Thoracic aorta (tissue), 2 donors: Measurements from ENCODE around the gene AHRR. TPM values are rescaled to one million over a fixed set of nuclear protein-coding genes. Genes with fewer than 3 reads are reported as not detected.
"Not testable (repeated sequence)": the region's sequence is repeated elsewhere in the genome, so short reads cannot be mapped to it uniquely, and the experiment has no call there.

Source experiments
- ATAC-seq: fragments of 150-250 bp; one replicate; pipeline ENCODE4 v1.8.0; 2017; ENCODE audit warnings: low read depth; ENCODE audit not compliant: insufficient number of reproducible peaks, low FRiP score
- DNase-seq: peaks from one replicate; pipeline ENCODE4 v3.0.0-alpha.2; 2020; ENCODE audit warnings: low spot score
- H3K27ac ChIP-seq, 2 donors: fragments of 200-600 bp; sonication (generic); 1 replicate in 1 of 2; 2 replicates in 1 of 2; pipeline ENCODE4 v1.5.1; 2016; ENCODE audit warnings: mild to moderate bottlenecking in 2 of 2, moderate library complexity in 2 of 2
- H3K27me3 ChIP-seq: fragments of 200-600 bp; sonication (generic); replicated peaks from 2 replicates; pipeline ENCODE4 v1.6.0; 2016; ENCODE audit warnings: mild to moderate bottlenecking; ENCODE audit not compliant: insufficient read depth
- H3K36me3 ChIP-seq: fragments of 200-600 bp; sonication (generic); one replicate; pipeline ENCODE4 v1.5.1; 2016
- H3K4me1 ChIP-seq, 2 donors: fragments of 200-600 bp; sonication (generic); 1 replicate in 1 of 2; 2 replicates in 1 of 2; pipeline versions ENCODE4 v1.5.1 to v1.6.0; 2016; ENCODE audit warnings: low read depth in 2 of 2, mild to moderate bottlenecking in 1 of 2; ENCODE audit not compliant: control insufficient read depth in 1 of 2
- H3K4me3 ChIP-seq: fragments of 200-600 bp; sonication (generic); 2 replicates; pipeline ENCODE4 v1.5.1; 2016; ENCODE audit warnings: mild to moderate bottlenecking
- H3K9me3 ChIP-seq: fragments of 200-600 bp; sonication (generic); 2 replicates; pipeline ENCODE4 v1.5.1; 2016
- total RNA-seq, 2 donors: library from RNA; depleted of rRNA; stranded (reverse); fragments of >200 nt; gene quantifications; one replicate each; pipeline versions ENCODE4 v1.1.0 to v1.2.3, GENCODE V29; 2016
- TF ChIP-seq, protein P1 (sequence below): fragments of 200-600 bp; sonication (generic); IDR thresholded peaks from one replicate; pipeline ENCODE4 v1.5.1; 2019; ENCODE audit warnings: antibody characterized with exemption

Gene AHRR
- total RNA-seq, 2 donors from 2014 or later = 0.85 to 3.1 TPM

DNA sequence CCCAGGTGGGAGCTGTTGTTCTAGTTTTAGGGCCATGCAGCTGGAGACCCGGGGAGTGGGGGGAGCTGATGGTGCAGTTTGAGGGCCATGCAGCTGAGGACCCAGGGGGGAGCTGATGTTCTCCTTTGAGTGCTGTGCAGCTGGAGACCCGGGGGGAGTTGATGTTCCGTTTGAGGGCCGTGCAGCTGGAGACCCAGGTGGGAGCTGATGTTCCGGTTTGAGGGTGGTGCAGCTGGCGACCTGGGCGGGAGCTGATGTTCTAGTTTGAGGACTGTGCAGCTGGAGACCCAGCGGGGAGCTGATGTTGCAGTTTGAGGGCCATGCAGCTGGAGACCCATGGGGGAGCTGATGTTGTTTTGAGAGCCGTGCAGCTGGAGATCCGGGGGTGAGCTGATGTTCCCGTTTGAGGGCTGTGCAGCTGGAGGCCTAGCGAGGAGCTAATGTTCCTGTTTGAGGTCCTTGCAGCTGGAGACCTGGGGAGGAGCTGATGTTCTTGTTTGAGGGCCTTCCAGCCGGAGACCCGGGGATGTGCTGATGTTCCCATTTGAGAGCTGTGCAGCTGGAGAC lies 35.4 kb upstream of the AHRR start:
- ATAC-seq (no peak), DNase-seq (no peak)
- H3K4me1 ChIP-seq = no peaks in the 10 kb centered on the region
- TF ChIP-seq, protein P1, sequence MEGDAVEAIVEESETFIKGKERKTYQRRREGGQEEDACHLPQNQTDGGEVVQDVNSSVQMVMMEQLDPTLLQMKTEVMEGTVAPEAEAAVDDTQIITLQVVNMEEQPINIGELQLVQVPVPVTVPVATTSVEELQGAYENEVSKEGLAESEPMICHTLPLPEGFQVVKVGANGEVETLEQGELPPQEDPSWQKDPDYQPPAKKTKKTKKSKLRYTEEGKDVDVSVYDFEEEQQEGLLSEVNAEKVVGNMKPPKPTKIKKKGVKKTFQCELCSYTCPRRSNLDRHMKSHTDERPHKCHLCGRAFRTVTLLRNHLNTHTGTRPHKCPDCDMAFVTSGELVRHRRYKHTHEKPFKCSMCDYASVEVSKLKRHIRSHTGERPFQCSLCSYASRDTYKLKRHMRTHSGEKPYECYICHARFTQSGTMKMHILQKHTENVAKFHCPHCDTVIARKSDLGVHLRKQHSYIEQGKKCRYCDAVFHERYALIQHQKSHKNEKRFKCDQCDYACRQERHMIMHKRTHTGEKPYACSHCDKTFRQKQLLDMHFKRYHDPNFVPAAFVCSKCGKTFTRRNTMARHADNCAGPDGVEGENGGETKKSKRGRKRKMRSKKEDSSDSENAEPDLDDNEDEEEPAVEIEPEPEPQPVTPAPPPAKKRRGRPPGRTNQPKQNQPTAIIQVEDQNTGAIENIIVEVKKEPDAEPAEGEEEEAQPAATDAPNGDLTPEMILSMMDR = no peak
- H3K27me3 ChIP-seq = no peaks in the 10 kb centered on the region
- peaks cover 3% of the 10 kb centered on the region for H3K36me3 ChIP-seq
- no peak overlapping the region for H3K27ac ChIP-seq
- no peak overlapping the region for H3K4me3 ChIP-seq
- no peaks in the 10 kb centered on the region for H3K9me3 ChIP-seq

DNA sequence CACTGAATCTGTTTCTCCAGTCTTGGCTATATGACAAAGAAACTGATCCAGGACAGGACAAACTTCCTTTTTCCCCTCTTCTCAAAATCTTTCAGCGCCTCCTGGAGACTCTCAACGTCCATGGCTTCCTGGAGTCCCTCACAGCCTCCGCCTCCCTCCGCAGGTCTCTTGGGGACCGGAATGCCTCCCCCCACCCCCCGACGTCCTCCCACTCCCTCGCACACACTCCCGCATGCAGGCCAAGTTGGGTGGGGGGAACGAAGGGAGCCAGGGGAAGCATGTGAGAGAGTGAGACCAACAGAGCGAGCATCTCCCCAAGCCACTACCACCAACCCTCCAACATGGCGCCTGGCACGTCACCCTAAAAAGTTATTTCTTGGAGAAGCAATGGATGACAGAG lies 31.3 kb upstream of the AHRR start:
- H3K4me3 ChIP-seq, DNase-seq, H3K9me3 ChIP-seq, ATAC-seq, H3K27me3 ChIP-seq, H3K4me1 ChIP-seq, H3K27ac ChIP-seq, H3K36me3 ChIP-seq: not testable (repeated sequence)

DNA sequence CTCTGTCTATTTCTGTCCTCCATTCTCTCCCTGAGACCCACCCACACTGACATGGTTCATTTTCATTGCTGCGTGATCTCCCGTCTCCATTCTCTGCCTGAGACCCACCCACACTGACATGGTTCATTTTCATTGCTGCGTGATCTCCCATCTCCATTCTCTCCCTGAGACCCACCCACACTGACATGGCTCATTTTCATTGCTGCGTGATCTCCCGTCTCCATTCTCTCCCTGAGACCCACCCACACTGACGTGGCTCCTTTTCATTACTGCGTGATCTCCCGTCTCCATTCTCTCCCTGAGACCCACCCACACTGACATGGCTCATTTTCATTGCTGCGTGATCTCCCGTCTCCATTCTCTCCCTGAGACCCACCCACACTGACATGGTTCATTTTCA lies 30.2 kb upstream of the AHRR start:
- H3K9me3 ChIP-seq, H3K27me3 ChIP-seq, H3K4me3 ChIP-seq, DNase-seq, H3K36me3 ChIP-seq, ATAC-seq, H3K27ac ChIP-seq, H3K4me1 ChIP-seq: not testable (repeated sequence)

DNA sequence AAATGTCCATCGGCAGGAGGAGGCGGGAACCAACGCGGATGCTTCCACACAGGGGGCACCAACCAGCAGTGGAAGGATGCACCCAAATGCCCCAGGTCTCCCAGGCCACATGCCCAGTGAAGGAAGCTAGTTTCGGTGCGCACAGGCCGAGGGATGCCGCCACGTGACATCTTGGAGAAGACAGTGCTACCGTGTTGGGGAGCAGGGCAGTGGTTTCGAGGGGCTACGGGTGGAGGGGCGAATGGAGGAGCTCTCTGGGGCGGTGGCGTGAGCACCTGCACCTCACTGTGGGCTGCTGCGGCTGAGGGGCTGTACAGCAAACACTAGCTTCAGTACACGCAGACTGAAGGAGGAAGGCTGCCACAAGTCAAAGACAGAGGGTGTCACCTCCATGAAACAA lies 26.7 kb upstream of the AHRR start:
- not testable (repeated sequence) for ATAC-seq, H3K36me3 ChIP-seq, DNase-seq, H3K9me3 ChIP-seq, H3K4me1 ChIP-seq, H3K27me3 ChIP-seq, H3K4me3 ChIP-seq, H3K27ac ChIP-seq

DNA sequence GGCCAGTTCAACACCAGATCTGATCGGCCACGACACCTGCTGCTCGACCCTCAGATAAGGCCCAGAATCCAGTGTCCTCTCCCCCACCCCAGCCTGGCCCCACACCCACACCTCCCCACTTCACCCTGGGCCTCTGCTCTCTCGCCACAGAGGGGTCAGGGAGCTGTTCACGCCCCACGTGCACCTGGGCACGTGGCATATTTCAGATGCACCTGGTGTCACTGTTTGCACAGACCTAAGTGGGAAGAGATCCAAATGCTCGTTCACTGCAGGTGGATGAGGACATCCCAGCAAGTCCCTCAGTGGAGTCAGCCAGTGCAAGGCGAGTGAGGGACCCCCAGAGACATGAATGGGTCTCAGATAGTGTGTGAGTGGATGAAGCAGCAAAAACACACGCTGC lies 25.3 kb upstream of the AHRR start:
- H3K4me1 ChIP-seq, DNase-seq, H3K36me3 ChIP-seq, H3K9me3 ChIP-seq, H3K4me3 ChIP-seq, H3K27me3 ChIP-seq, H3K27ac ChIP-seq, ATAC-seq: not testable (repeated sequence)

DNA sequence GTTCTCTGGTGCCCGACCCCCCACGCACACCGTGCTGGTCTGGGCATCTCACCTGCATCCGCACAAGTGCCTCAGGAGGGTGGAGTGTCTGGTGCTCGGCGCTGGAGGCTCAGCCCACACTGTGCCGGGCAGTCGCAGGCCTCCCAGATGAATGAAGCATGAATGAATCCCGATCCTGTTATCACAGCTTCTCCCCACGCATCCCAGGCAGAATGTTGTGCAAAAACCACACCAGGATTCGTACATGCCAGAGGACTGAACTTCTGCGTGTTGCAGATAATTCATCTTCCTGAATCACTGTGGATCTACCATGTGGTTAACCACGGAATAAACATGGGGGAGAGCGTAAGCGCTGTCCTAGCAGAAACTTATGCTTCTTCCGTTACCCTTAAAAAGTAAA lies 24.6 kb upstream of the AHRR start:
- not testable (repeated sequence) for H3K36me3 ChIP-seq, H3K9me3 ChIP-seq, H3K27ac ChIP-seq, H3K4me1 ChIP-seq, DNase-seq, H3K27me3 ChIP-seq, H3K4me3 ChIP-seq, ATAC-seq

DNA sequence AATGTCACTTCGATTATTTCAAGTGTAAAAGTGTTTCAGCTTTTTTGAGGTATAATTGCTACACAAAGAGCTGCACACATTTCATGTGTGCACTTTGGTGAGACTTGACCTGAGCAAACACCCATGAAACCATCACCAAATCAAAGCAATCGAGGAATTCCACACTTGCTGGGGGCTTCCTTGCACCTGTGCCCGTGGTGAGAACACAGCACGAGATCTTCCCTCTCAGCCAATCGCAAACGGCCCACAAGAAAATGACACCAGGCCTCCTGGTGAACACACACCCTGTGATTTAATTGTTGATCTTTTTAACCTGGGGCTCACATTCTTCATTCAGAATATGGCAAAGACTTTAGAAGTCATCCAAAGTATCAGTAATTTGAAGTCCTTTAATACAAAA lies 24.1 kb upstream of the AHRR start:
- not testable (repeated sequence) for H3K4me3 ChIP-seq, H3K27me3 ChIP-seq, H3K9me3 ChIP-seq, ATAC-seq, DNase-seq, H3K36me3 ChIP-seq, H3K4me1 ChIP-seq, H3K27ac ChIP-seq

DNA sequence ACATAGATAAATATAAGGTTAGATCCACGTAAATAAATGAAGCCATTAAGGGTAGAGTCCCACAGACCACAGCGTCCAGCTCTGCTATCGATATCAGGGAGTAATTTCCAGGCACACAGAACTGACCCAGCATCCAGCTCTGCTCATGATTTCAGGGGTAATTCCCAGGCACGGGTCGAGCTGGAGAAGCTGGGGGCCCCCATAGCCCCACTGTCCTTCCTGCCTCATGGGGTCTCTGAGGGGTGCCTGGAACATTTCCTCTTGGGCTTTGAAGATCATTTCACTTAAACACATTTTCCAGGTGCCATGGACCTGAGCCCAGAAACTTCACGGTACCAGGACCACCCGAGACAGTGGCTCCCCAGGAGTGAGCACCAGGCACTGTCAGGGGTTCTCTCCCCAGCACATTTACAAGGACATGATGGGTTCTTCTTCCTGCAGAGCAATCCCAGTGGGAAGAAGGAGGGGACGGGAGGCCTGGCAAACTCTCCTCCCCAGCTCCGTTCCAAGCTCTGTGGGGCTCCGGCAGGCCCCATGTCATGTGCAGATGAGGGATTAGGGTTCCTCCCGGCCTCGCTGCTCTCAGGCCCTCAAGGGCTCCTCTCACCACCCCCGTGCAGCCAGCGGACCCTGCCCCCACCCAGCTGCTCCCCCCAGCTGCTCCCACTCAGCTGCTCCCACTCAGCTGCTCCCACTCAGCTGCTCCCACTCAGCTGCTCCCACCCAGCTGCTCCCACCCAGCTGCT lies 23.4 kb upstream of the AHRR start:
- not testable (repeated sequence) for DNase-seq, ATAC-seq, H3K27me3 ChIP-seq, H3K27ac ChIP-seq, H3K4me1 ChIP-seq, H3K9me3 ChIP-seq, H3K4me3 ChIP-seq, H3K36me3 ChIP-seq
